Lower leg skin (tissue), 3 donors: ENCODE data around the gene RNF13.

ENCODE experiments used
- POLR2A ChIP-seq, 2 donors: fragments of 450-650 bp; IDR thresholded peaks; one replicate each; pipeline ENCODE4 v1.6.1; 2016 to 2017; ENCODE audit warnings: antibody characterized with exemption in 2 of 2, mild to moderate bottlenecking in 1 of 2, moderate library complexity in 1 of 2
- TF ChIP-seq, protein P1 (sequence below), 3 donors: fragments of 450-650 bp; IDR thresholded peaks; one replicate each; pipeline ENCODE4 v1.5.1; 2016; ENCODE audit warnings: antibody characterized with exemption in 3 of 3, mild to moderate bottlenecking in 3 of 3, moderate library complexity in 2 of 3

DNA sequence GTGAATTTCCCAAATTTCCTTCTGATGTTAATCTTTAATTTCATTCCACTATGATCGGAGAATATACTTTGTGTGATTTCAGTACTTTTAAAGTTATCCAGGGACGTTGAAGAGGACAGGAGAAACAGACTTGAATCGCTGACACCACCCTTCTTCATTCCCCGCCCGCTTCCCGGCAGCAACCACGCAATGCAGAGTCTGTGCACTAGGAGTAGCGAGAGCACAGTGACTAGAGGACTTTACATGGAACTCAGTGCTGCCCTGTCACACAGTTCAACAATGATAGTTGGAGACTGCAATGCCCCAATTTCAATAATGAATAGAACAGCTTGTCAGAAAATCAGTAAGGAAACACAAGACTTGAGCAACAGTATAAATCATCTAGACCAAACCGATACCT lies 73.9 kb downstream of the RNF13 start:
- TF ChIP-seq, protein P1, sequence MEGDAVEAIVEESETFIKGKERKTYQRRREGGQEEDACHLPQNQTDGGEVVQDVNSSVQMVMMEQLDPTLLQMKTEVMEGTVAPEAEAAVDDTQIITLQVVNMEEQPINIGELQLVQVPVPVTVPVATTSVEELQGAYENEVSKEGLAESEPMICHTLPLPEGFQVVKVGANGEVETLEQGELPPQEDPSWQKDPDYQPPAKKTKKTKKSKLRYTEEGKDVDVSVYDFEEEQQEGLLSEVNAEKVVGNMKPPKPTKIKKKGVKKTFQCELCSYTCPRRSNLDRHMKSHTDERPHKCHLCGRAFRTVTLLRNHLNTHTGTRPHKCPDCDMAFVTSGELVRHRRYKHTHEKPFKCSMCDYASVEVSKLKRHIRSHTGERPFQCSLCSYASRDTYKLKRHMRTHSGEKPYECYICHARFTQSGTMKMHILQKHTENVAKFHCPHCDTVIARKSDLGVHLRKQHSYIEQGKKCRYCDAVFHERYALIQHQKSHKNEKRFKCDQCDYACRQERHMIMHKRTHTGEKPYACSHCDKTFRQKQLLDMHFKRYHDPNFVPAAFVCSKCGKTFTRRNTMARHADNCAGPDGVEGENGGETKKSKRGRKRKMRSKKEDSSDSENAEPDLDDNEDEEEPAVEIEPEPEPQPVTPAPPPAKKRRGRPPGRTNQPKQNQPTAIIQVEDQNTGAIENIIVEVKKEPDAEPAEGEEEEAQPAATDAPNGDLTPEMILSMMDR (IDR thresholded peaks at IDR 0.05): no peak
- TF ChIP-seq POLR2A (IDR thresholded peaks at IDR 0.05): no peak
